HG03039 (cell line): ENCODE measurements around the gene STX16.

Experiments used
- ATAC-seq: cut with Tn5 transposase; IDR thresholded peaks from one replicate; pipeline ENCODE4 v1.9.1; 2021; ENCODE audit warnings: mild to moderate bottlenecking, moderate library complexity; ENCODE audit not compliant: unreplicated experiment

STX16 gene

GRCh38 chr20:58709013-58709702 lies 58.1 kb downstream of the STX16 start:
- ATAC-seq, result no peak

GRCh38 chr20:58709703-58710039 lies 58.6 kb downstream of the STX16 start:
- no peak for ATAC-seq

GRCh38 chr20:58710481-58711265 lies 59.6 kb downstream of the STX16 start:
- no peak for ATAC-seq

- ATAC-seq, result no peak
These were observed 60.4 kb downstream of the STX16 start for GRCh38 chr20:58711266-58712051.

GRCh38 chr20:58712151-58712791 lies 61.2 kb downstream of the STX16 start:
- ATAC-seq, result no peak

GRCh38 chr20:58712806-58713731 lies 62.0 kb downstream of the STX16 start:
- ATAC-seq, result no peak

GRCh38 chr20:58713801-58714339 lies 62.8 kb downstream of the STX16 start:
- no peak for ATAC-seq

GRCh38 chr20:58714340-58714922 lies 63.3 kb downstream of the STX16 start:
- ATAC-seq, result no peak

- no peak for ATAC-seq
These were observed 63.9 kb downstream of the STX16 start for GRCh38 chr20:58714923-58715351.

GRCh38 chr20:58715391-58715800 lies 64.3 kb downstream of the STX16 start:
- no peak for ATAC-seq

GRCh38 chr20:58715801-58716475 lies 64.9 kb downstream of the STX16 start:
- ATAC-seq, result no peak

- ATAC-seq, result no peak
These were observed 65.6 kb downstream of the STX16 start for GRCh38 chr20:58716476-58717277.

GRCh38 chr20:58717278-58718091 lies 66.4 kb downstream of the STX16 start:
- no peak for ATAC-seq

- no peak for ATAC-seq
These were observed 67.1 kb downstream of the STX16 start for GRCh38 chr20:58718121-58718563.

- ATAC-seq, result no peak
These were observed 67.6 kb downstream of the STX16 start for GRCh38 chr20:58718729-58719128.

GRCh38 chr20:58719258-58719657 lies 68.2 kb downstream of the STX16 start:
- no peak for ATAC-seq

- no peak for ATAC-seq
These were observed 68.9 kb downstream of the STX16 start for GRCh38 chr20:58719971-58720371.
